ENCODE results near the gene ATP6V0C. TPM values are rescaled to one million over a fixed set of nuclear protein-coding genes. Genes with fewer than 3 reads are reported as not detected.

The ATP6V0C gene
- total RNA-seq, 1 experiment from 2014 or later: 176 TPM

DNA sequence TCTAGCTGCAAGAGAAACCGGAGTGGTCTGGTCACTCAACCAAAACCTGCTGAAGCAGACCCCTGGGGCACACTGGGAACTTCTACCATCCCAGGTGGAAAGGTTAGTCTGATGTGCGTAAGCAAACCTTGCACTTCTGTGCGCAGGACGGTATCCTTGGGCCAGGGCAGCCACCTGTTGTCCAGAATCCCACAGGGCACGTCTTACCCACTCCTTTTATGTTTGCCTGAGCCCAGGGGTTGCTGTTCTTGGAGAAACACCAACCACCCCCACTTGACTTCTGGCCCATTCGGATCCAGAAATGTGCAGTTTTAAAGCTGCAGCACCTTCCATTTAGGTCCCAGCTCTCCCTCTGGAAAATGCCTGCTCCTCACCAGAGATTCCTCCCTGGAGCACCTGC lies 20.1 kb upstream of the ATP6V0C start:
- Histone ChIP-seq H2BK12ac (ENCODE audit: insufficient read length, low read depth, low read length) (no peak overlapping the region), H3K23me2 (ENCODE audit: insufficient read length, low read depth, low read length, poor library complexity, severe bottlenecking) (no peaks in the 10 kb centered on the region), H3K9me3 (ENCODE audit: control insufficient read depth, low read depth, low read length) (no peaks in the 10 kb centered on the region), H3K27ac (ENCODE audit: insufficient read length, low read depth, low read length) (no peak overlapping the region), H4K20me1 (ENCODE audit: control insufficient read depth, insufficient read depth, insufficient read length) (no peaks in the 10 kb centered on the region), H2AK5ac (ENCODE audit: insufficient read length, low read length) (no peak overlapping the region), H2BK5ac (ENCODE audit: insufficient read length, low read length) (no peak overlapping the region), H3K14ac (ENCODE audit: insufficient read depth, low read length) (no peak overlapping the region), H4K5ac (ENCODE audit: insufficient read length, low read depth, low read length) (no peak overlapping the region), H3K18ac (ENCODE audit: insufficient read length, low read depth, low read length) (no peak overlapping the region), H3K4me1 (ENCODE audit: insufficient read depth, low read length) (no peaks in the 10 kb centered on the region), H3K4me2 (ENCODE audit: insufficient read depth, insufficient read length, low read length) (no peak overlapping the region), H3K27me3 (ENCODE audit: insufficient read depth, low read length) (no peaks in the 10 kb centered on the region), H4K91ac (ENCODE audit: insufficient read length, low read depth, low read length) (no peak overlapping the region), H3K79me1 (ENCODE audit: insufficient read depth, low read depth, low read length, poor library complexity, severe bottlenecking) (no peaks in the 10 kb centered on the region), H3T11ph (ENCODE audit: low read length) (no peak overlapping the region), H3K79me2 (ENCODE audit: insufficient read depth, low read length) (no peaks in the 10 kb centered on the region), H2BK20ac (ENCODE audit: low read depth, low read length, poor library complexity, severe bottlenecking) (no peak overlapping the region), H2AFZ (ENCODE audit: low read length) (no peak overlapping the region), H3K9ac (ENCODE audit: extremely low read depth, insufficient read length, low read length) (no peak overlapping the region), H4K8ac (replicated peaks; ENCODE audit: insufficient read length, low read depth, low read length) (no peak overlapping the region), H3K4ac (ENCODE audit: low read depth, low read length) (no peak overlapping the region), H3K23ac (ENCODE audit: insufficient read length, low read depth, low read length) (no peak overlapping the region), H2BK15ac (ENCODE audit: low read depth, low read length) (no peak overlapping the region), H3K56ac (ENCODE audit: insufficient read length, low read depth, low read length) (no peak overlapping the region), H2BK120ac (ENCODE audit: low read depth, low read length, poor library complexity, severe bottlenecking) (no peak overlapping the region)
- no peaks in the 10 kb centered on the region for H3K4me1 Mint-ChIP-seq
- no peaks in the 10 kb centered on the region for H3K27me3 Mint-ChIP-seq (ENCODE audit: low read depth)
- TF ChIP-seq, protein P1, sequence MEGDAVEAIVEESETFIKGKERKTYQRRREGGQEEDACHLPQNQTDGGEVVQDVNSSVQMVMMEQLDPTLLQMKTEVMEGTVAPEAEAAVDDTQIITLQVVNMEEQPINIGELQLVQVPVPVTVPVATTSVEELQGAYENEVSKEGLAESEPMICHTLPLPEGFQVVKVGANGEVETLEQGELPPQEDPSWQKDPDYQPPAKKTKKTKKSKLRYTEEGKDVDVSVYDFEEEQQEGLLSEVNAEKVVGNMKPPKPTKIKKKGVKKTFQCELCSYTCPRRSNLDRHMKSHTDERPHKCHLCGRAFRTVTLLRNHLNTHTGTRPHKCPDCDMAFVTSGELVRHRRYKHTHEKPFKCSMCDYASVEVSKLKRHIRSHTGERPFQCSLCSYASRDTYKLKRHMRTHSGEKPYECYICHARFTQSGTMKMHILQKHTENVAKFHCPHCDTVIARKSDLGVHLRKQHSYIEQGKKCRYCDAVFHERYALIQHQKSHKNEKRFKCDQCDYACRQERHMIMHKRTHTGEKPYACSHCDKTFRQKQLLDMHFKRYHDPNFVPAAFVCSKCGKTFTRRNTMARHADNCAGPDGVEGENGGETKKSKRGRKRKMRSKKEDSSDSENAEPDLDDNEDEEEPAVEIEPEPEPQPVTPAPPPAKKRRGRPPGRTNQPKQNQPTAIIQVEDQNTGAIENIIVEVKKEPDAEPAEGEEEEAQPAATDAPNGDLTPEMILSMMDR (conservative IDR thresholded peaks at IDR 0.05): no peak
- H3K9me3 Mint-ChIP-seq: no peaks in the 10 kb centered on the region
- H3K27ac Mint-ChIP-seq: no peak overlapping the region; a peak in 1 of 7 replicates
- H3K36me3 Mint-ChIP-seq (ENCODE audit: insufficient read depth in 1 of 3, low read depth in 3 of 3): peaks cover 0 to 18% (median 4%) of the 10 kb centered on the region in 3 experiments; a peak in 4 of 7 replicates
- DNase-seq: no peak
- no CpG with 5 or more reads among the region's 6 CpGs for WGBS (ENCODE audit: extremely low coverage, insufficient read length, low lambda C conversion rate)
- H3K4me3 Mint-ChIP-seq: no peak overlapping the region
